Stimulated activated CD4-positive, alpha-beta T cell treated with anti-CD3 and anti-CD28 coated beads, TNF-alpha, amount 100 ng/mL, for 4 hours (primary cell): ENCODE results near the gene RUFY4.

ENCODE experiments used
- DNase-seq, 3 experiments: peaks; one replicate each; pipeline ENCODE4 v3.0.0-alpha.2; 2020; ENCODE audit warnings: low read depth in 3 of 3

RUFY4 gene

DNA sequence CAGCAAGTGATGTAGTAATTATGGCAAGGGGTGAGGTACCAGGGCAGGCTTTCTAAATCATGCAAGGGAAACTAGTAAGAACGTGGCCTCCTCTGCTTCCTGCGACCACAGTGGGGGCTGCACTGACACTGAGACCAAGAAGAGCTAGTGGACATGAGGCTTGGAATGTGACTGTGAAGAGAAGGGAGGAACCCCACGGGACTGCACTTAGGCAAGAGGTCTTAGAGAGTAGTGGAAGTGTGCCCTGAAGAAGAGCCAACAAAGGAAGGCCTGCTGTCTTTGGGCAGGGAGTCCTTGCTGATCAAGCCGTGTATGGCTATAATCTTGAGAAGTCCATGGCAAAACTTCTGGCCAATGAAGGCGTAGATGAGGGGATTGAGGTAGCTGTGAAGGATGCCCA lies 8.9 kb upstream of the RUFY4 start:
- no peak for DNase-seq

DNA sequence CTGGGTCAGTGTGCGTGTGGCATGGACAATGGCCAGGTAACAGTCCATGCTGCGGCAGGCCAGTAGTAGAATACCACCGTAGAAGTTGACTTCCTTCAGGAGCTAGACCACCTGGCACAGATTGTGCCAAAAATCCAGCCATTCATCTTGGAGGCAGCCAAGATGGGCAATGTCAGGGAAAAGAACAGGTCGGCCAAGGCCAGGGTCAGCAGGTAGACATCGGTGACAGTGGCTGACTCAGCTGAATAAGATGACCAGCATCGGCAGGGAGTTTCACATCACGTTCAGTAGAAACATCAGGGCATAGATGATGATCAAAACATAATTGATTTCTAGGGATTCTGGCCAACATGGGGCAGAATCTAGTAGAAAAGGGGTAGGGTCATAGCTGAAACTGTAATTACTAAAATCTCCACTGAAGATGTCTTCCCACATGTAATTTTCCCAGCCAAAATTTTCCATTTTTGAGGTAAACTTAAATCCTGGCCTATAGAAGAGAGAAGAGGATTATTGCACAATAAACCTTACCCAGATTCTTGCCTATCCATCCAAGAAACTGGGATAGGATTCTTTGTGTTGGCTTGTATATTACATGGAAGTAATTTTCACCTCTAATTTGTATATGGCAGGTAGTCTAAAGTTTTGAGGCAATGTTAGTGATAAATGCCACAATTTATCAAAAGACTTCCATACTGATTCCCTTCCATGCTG lies 7.9 kb upstream of the RUFY4 start:
- no peak for DNase-seq

DNA sequence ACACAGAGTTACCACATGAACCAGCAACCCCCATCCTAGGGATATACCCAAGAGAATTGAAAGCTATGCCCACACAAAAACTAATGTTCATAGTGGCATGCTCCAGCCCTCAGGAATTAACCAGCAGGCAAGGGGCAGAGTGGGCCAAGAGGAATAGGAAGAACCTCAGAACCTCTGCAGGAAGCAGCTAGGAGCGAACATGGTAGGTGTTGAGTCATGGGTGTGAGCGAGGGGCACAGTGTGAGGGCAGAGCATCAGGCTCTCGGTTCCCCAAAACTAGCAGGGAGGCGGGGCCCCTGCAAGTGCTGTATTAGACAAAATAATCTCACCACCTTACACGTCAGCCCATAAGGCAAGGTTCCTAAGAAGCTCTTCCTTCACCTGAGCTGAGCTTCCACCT lies 5.6 kb upstream of the RUFY4 start:
- DNase-seq: no peak

DNA sequence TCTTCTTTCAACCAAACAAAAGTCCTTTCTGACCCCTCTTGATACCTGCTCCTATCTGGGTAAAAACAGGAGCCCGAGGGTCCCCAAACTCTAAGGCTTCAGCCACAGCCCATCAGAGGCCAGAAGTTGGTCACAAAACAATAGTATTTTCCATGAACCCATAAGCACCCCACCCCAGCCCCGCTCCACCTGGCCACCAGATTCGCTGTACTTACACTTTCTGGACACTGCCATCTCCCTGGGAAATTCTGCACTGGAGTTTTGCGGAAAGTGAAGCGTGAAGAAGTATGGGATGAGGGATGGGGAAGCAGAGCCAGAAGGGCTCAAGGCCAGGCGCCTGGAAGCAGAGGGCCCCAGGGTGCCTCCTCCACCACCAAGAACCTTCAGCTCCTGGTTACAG lies 5.2 kb upstream of the RUFY4 start:
- DNase-seq: no peak

DNA sequence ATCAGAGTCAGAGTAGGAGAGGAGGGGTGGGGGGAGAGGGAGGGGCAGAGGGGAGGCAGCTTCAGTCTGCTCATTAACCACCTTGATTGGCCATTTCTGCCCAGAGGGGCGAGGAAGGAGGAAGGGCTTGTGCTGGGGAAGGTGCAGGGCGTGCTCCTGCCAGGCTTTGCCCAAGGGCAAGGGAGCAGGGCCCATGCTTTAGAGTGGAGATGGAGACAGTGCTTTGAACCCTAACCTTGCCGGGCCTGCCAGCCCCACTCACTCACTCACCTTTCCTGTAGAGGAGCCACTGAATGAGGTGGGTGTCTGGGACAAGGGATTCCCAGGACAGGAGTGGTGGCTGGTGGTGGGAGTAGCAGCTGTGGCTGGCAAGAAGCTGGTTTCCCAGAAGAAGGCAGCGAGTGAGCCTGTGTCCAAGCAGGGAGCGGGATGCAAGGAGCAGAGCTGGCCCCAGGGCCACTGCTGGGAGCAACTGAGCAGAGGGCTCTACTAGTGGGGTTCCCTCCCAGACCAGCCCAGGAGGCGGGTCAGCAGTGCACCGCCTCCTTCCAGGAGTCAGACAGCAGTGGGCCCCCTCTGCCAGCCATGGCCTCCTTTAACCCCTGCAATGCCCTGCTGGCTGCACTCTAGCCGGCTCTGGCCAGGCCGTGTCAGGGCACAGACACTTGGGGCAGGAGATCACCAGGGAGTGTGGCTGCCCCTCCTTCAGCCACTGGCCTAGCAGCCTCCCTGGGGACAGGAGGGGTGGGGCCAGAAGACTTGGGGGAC lies 3.6 kb upstream of the RUFY4 start:
- no peak for DNase-seq

DNA sequence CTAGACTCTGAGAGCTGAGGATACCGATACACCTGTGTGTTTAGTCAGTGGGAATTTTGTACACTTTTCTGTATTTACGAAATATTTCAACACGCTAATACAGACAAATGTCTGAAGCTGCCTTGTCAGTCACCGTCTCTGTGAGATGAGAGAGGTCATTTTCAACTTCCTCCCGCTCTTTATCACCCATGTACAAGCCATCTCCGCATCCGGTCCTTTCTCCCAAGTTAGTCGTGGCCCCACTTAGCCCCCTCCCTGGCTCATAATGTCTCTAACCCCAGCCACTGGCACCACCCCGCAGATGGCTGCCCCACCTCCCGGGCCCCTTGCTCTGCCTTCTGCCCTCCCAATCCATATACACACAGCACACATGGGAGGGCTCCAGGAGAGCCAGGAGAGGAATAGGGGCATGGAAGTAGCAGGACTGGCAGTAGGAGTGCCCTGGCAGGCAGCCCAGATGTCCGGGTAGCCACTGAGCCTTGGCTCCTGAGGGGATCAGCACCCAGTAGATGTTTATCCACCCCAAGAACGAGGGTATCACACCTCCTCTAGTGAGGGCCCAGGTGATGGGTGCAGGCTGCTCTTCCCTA lies 2.0 kb upstream of the RUFY4 start:
- no peak for DNase-seq

DNA sequence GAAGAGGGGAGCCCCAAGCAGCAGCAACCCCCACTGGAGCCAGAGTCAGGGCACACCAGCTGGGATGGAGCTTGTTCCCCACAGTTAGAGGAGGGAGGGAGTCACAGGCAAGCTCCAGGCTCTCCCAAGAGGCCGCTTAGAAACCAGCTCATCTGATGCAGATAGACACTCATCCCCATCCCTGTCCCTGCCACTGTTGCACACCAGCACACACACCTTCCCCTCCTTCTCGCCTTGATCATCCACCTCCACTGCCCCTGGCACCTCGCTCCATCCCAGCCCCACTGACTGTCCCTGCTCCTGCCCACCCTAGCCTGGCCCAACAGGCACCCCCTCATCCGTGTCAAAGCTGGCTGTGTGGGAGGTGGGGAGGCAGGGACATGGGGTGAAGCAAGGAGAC lies 1.5 kb upstream of the RUFY4 start:
- no peak for DNase-seq

DNA sequence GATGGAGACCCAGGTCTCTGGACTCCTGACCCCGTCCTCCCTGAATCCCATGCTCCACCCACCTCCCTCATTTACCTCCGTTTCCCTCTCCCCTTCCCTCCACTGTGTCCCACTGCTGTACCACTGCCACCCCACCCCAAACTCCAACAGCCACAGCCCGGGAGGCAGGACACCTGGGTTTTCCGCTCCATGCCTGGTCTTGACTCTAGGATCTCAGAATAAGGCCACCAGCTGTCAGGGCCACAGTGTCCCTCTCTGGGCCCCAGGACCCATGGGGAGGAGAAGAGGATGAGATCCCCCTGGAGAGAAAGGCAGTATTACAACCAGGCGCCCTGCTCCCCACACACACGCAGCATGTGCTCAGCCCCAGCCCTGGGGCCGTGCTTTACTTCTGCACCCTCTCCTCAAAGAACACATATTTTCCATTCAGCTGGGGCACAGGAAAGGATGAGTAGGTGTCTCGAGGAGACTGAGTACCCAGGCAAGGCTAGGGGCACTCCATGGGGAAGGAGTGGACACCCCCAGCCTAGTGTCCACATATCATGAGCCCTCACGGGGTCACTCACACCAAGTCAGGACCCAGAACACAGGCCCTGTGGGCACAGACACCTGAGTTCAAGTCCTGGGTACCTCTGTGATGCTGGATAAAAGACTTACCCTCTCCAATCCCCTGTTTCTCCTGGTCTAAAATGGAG lies 700 bp downstream of the RUFY4 start:
- DNase-seq: no peak

DNA sequence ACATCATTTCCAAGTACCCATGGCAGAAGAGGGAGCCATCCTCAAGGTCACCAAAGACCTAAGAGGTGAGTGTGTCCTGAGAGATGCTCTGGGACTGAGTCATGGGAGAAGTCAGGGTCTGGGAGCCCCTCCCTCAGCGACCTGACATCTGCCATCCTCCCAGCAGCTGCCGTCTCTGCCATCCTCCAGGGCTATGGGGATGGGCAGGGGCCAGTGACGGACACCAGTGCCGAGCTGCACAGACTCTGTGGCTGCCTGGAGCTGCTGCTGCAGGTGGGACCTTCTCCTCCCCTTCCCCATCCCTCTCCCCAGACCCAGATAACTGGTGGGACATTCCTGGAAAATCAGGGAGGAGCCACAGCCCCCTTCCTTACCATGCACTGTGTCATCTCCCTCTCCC lies 1.5 kb downstream of the RUFY4 start:
- no peak for DNase-seq

DNA sequence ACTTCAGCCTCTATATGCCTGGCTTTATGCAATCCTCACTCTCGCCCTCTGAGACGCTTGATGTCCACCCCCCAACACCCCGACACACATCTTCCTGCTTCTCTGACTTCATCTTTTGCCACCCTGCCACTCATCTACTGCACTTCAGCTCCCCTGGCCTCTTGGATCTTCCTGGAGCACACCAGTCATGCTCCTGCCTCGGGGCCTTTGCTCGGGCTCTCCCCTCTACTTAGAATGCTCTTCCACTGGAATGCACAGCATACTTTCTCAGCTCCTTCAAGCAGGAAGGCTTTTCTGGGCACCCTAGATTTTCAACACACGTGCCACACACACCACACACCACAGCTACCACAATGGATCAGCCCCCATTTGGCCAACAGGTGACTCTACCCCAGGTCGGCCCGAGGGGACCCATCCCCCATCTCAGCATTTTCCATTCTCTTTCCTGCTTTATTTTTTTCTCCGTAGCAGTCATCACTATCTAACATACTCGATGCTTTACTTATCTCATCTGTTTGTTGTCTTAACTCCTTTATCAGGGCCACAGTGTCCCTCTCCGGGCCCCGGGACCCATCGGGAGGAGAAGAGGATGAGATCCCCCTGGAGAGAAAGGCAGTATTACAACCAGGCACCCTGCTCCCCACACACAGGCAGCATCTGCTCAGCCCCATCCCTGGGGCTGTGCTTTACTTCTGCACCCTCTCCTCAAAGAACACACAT lies 2.3 kb downstream of the RUFY4 start:
- no peak for DNase-seq

DNA sequence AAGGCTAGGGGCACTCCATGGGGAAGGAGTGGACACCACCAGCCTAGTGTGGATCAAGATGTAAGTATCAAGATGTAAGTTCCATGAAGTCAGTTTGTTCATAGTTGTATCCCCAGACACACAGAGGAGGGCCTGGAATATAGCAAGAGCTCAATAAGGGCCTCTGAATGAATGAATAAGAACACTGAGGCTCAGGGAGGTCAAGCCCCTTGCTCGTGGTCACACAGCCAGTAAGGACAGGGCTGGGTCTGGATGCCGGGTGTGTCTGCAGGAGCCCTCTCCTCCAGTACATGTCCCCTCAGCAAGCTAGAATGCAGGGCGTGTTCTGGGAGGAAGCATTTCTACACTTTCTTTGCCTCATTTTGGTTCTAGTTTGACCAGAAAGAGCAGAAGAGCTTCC lies 2.9 kb downstream of the RUFY4 start:
- no peak for DNase-seq

DNA sequence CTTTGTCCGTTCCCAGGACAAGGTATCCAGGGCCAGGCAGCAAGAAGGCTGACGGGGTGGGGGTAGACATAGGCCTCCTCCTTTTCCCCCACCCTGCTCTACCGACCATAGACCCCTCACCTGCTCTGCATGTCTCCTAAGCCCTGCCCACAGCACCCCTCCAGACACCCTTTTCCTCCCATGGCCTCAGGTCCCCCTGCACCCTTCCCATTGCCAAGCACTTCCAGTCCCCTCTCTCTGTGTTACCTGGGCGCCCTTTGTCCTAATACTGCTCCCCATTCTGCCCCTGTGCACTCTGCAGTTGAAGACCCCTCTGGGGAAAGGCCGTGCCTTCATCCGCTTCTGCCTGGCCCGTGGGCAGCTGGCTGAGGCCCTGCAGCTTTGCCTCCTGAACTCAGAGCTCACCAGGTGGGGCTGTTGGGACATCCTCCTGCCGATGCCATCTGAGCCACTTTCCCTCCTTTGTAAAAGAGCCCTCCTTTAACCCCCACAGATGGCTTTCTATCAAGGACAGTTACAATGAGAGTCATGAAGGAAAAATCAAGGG lies 3.5 kb downstream of the RUFY4 start:
- no peak for DNase-seq

DNA sequence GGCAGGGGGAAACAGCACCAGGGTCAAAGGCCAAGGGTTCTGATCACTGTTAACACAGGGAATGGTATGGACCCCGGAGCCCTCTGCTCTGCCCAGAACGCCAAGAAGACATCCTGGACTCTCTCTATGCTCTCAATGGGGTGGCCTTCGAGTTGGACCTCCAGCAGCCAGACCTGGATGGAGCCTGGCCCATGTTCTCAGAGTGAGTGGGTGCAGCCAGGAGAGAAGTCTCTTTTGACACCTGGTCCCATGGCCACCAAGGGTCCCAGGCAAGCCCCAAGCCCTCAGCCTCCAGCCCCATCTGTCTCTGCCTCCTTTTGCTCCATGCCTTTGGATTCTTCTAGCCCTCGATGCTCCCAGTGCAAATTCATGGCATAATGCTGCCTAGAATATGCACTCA lies 4.1 kb downstream of the RUFY4 start:
- no peak for DNase-seq

DNA sequence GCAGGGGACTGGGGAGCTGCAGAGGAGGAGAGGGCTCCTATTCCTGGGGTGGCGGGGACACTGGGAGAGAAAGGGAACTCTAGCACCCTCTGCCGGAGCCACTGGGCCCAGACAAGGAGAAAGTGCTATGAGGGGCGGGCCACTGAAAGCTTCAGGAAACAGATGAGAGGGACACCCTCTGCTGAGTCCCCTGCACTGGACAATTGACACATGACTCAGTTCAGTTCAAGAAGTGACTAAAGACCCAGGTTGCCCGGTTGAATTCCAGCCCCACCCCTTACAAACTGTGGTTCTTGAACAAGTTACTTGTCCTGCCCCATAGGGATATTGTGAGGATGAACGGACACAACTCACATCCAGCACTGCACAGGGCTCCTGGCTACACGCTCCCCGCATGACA lies 5.0 kb downstream of the RUFY4 start:
- DNase-seq: no peak

DNA sequence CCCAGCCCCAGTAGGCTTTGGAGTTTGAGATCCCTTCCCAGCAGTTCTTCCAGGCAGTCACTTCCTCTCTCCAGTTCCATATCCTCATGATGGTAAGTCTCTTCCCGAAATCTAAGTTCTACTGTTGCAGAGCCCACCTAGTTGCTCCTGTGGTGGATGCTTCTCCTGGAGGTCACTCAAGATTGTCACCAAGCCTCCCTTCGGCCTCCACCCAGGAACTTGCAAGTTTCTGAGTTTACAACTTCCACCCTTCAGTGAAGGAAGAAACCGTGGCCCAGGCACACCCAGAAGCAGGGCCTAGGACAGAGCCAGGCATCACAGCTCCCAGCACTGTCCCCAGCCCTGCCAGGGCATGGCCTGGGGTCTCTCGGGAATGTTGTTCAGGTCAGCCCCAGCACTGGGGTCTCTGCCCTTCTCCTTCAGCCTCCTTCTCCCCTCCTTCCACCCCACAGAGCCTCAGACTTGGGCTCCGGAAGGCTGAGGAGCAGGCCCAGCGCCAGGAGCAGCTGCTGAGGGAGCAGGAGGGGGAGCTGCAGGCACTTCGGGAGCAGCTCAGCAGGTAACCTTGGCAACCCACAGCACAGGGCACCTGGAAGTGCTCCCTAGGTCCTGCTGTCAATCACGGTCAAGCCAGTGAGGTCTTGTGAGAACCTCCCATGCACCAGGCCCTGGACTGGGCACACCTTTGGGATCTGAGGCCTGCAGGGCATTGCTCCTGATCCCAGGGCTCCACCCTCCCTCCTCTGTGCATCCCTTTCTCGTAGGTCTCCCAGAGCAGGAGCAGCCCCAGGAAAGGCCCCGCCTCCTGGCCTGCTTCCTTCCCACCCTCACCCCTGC lies 7.1 kb downstream of the RUFY4 start:
- no peak for DNase-seq

DNA sequence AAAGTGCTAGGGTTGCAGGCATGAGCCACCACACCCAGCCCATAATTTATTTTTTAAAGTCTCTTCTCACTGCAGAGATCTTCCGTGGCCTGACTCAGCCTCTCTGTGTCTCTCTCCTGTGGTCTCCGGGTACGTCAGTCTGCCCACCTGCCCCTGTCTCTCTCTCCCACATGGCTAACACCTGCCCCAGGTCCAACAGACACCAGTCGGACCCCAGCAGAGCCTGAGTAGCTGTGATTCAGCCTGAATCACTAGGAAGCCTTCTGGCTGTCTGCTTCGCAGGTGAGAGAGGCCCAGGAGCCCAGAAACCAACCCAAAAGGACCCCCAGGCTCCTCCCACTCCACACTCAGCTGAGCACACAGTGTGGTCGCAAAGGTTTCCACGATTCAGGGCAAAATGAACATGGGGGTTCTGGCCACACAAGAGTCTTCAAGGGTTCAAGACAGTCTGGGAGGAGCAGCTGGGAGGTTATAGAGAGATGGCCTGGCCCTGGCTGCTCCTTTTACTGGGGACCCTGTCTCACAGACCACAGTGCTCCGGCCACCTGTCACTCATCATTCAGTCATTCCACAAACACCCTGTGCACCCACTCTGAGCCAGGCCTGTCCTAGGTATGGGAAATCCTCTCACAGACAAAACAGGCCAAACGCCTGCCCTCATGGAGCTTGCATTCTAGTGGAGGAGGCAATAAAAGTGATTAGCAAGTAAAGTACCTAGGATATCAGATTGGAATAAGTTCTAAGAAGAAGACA lies 8.6 kb downstream of the RUFY4 start:
- no peak for DNase-seq

DNA sequence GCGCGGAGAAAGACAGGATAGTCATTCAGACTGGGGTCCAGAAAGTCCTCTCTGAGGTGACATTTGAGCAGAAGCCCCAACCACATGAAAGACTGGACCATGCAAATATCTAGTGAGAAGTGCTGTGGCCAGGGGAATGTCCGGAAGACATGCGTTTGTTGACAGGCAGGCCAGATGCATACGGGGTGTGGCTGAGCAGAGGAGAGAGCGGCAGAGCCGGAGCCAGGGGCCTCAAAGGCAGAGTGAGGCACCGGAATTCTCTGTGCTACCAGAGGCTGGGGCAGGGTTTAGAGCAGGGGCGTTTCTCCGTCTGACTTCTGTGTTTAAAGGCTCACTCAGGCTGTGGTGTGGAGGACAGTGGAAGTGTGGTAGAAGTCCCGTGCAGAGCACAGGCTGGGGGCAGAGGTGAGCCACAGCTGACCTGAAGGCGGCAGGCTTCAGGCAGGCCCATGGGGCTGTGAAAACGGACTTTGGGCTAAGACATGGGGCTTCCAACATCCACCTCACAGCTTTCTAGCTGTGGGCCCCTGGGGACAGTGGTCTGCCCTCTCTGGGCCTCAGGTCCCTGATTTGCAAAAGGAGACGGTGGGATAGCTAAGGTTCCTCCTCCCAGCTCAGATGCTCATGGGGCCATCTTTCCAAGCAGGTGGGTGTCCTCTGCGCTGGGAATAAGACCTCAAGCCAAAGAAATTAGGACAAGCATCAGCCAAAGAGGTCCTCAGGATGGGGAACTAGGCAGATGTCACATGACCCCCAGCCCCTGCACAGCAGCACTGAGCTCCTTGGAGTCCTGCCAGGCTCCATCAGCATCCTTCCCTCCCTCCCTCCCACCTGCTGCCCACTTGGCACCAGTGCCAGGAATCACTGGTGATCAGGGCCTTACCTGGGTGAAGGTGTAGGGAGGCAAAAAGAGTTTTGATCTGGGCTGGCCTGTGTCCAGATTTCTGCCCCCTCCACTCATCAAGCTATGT lies 11.2 kb downstream of the RUFY4 start:
- no peak for DNase-seq

DNA sequence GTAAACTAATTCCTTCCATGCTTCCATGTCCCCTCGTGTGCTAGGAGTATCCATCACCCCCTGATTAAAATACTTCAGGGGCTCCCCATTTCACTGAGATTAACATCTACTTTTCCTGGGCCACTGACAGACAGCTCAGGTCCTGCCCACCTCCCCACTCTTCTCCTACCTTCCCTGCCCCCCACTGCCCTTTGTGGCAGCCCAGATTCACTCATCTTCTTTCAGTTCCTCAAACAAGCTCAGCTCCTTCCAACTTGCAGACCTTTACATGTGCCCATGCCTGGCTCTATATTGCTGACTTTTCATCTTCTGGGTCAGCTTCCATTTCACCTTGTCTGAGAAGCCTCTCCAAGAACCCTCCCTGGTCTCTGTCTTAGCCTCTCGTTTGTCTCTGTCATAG lies 12.0 kb downstream of the RUFY4 start:
- DNase-seq: no peak

DNA sequence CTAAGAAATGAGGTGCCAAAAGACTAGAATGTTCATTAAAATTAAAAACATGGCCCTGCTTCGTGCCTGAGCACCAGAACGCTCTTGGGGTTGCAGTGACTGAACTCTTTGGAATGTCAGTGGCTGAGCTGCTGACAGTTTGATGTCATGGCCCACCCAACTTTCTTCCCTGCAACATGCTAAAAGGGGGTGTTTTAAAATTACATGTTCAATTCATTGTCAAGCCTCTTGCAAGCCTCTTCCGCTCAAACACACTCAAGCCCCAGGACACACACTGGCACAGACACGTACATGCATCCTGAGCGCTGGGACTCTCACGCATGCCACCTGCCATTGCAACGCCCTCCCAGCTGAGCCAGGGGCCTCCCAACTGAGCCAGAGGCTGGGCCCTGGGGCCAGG lies 12.6 kb downstream of the RUFY4 start:
- DNase-seq: no peak
